OCI-LY1 (cell line): ENCODE data around the gene CARD19.

ENCODE experiments used
- H2AFZ ChIP-seq: fragments of 200-600 bp; sonication (generic), shearing (Covaris generic); 2 replicates; pipeline ENCODE4 v1.6.0; 2014; ENCODE audit warnings: antibody characterized with exemption, mild to moderate bottlenecking, low read length
- H3F3A ChIP-seq: fragments of 200-600 bp; sonication (generic), shearing (Covaris generic); 2 replicates; pipeline ENCODE4 v1.6.0; 2014; ENCODE audit warnings: mild to moderate bottlenecking, antibody characterized with exemption, low read length, moderate library complexity; ENCODE audit not compliant: insufficient read depth
- H3K27ac ChIP-seq: fragments of 200-600 bp; sonication (generic); 2 replicates; pipeline ENCODE4 v1.5.1; 2014; ENCODE audit warnings: low read length, mixed run types, mild to moderate bottlenecking, low read depth; ENCODE audit not compliant: poor library complexity, severe bottlenecking
- H3K27me3 ChIP-seq: fragments of 200-600 bp; sonication (generic); 2 replicates; pipeline ENCODE4 v1.6.0; 2014; ENCODE audit warnings: antibody characterized with exemption, mild to moderate bottlenecking, low read length, moderate library complexity; ENCODE audit not compliant: insufficient read depth
- H3K36me3 ChIP-seq: fragments of 200-600 bp; sonication (generic); 2 replicates; pipeline ENCODE4 v1.6.1; 2014; ENCODE audit warnings: mild to moderate bottlenecking, antibody characterized with exemption, low read length, moderate library complexity, mixed read lengths; ENCODE audit not compliant: insufficient read depth
- H3K4me1 ChIP-seq: fragments of 200-600 bp; sonication (generic); 2 replicates; pipeline ENCODE4 v1.5.1; 2014; ENCODE audit warnings: mild to moderate bottlenecking, low read length, moderate library complexity; ENCODE audit not compliant: insufficient read depth, severe bottlenecking
- H3K4me2 ChIP-seq: fragments of 200-600 bp; sonication (generic), shearing (Covaris generic); 2 replicates; pipeline ENCODE4 v1.6.1; 2014; ENCODE audit warnings: low read length
- H3K4me3 ChIP-seq: fragments of 200-600 bp; sonication (generic); 2 replicates; pipeline ENCODE4 v1.5.1; 2014; ENCODE audit warnings: low read length, low read depth, mild to moderate bottlenecking, mixed read lengths; ENCODE audit not compliant: poor library complexity, severe bottlenecking
- H3K79me2 ChIP-seq: fragments of 200-600 bp; shearing (Covaris generic); 2 replicates; pipeline ENCODE4 v1.6.1; 2016; ENCODE audit warnings: mixed run types, low read length, mixed read lengths; ENCODE audit not compliant: insufficient read depth
- H3K9ac ChIP-seq: fragments of 200-600 bp; sonication (generic), shearing (Covaris generic); 2 replicates; pipeline ENCODE4 v1.6.1; 2014; ENCODE audit warnings: mild to moderate bottlenecking, low read length, mixed read lengths
- H3K9me2 ChIP-seq: fragments of 200-600 bp; sonication (generic), shearing (Covaris generic); 2 replicates; pipeline ENCODE4 v1.6.1; 2014; ENCODE audit warnings: low read depth, mild to moderate bottlenecking, low read length, mixed read lengths
- H3K9me3 ChIP-seq: fragments of 200-600 bp; shearing (Covaris generic); 2 replicates; pipeline ENCODE4 v1.6.1; 2014; ENCODE audit warnings: low read length, mixed read lengths
- H4K20me1 ChIP-seq: fragments of 200-600 bp; sonication (generic), shearing (Covaris generic); 2 replicates; pipeline ENCODE4 v1.6.0; 2016; ENCODE audit warnings: mild to moderate bottlenecking, low read length; ENCODE audit not compliant: insufficient read depth
- EZH2 ChIP-seq: fragments of 200-600 bp; sonication (generic), shearing (Covaris generic); IDR thresholded peaks from 2 replicates; pipeline ENCODE4 v1.8.0; 2017; ENCODE audit warnings: borderline replicate concordance, mixed run types, mild to moderate bottlenecking, antibody characterized with exemption, low read length, moderate library complexity, mixed read lengths
- TF ChIP-seq, protein P1 (sequence below): fragments of 200-600 bp; sonication (generic), shearing (Covaris generic); IDR thresholded peaks from 2 replicates; pipeline ENCODE4 v1.5.1; 2017; ENCODE audit warnings: mild to moderate bottlenecking, antibody characterized with exemption, low read length, moderate library complexity, mixed read lengths

CARD19 gene

DNA sequence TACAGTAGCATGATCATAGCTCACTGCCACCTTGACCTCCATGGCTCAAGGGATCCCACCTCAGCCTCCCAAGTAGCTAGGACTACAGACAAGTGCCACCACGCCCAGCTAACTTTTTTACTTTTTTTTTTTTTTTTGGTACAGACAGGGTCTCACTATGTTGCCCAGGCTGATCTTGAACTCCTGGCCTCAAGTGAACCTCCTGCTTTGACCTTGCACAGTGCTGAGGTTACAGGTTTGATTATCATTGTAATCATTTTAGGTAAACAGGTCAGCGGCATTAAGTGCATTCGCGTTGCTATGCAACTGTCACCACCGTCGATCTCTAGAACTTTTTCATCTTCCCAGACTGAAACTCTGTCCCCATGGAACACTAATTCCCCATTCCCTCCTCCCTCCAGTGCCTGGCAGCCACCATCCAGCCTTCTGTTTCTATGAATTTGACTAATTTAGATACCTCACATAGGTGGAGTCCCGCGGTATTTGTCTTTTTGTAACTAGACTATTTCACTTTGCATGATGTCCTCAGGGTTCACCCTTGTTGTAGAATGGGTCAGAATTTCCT is 5.8 kb upstream of the CARD19 start:
- Histone ChIP-seq H4K20me1 (no peaks in the 10 kb centered on the region), H3K79me2 (no peaks in the 10 kb centered on the region), H2AFZ (no peak overlapping the region), H3K9me2 (no peaks in the 10 kb centered on the region), H3F3A (no peaks in the 10 kb centered on the region), H3K4me1 (peaks cover 56% of the 10 kb centered on the region), H3K27me3 (no peaks in the 10 kb centered on the region), H3K27ac (peak overlapping the region; percentile 90), H3K36me3 (peaks cover 21% of the 10 kb centered on the region), H3K4me2 (no peak overlapping the region), H3K9ac (no peak overlapping the region), H3K4me3 (no peak overlapping the region), H3K9me3 (no peaks in the 10 kb centered on the region)
- TF ChIP-seq, protein P1, sequence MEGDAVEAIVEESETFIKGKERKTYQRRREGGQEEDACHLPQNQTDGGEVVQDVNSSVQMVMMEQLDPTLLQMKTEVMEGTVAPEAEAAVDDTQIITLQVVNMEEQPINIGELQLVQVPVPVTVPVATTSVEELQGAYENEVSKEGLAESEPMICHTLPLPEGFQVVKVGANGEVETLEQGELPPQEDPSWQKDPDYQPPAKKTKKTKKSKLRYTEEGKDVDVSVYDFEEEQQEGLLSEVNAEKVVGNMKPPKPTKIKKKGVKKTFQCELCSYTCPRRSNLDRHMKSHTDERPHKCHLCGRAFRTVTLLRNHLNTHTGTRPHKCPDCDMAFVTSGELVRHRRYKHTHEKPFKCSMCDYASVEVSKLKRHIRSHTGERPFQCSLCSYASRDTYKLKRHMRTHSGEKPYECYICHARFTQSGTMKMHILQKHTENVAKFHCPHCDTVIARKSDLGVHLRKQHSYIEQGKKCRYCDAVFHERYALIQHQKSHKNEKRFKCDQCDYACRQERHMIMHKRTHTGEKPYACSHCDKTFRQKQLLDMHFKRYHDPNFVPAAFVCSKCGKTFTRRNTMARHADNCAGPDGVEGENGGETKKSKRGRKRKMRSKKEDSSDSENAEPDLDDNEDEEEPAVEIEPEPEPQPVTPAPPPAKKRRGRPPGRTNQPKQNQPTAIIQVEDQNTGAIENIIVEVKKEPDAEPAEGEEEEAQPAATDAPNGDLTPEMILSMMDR: no peak
- no peak for TF ChIP-seq EZH2

DNA sequence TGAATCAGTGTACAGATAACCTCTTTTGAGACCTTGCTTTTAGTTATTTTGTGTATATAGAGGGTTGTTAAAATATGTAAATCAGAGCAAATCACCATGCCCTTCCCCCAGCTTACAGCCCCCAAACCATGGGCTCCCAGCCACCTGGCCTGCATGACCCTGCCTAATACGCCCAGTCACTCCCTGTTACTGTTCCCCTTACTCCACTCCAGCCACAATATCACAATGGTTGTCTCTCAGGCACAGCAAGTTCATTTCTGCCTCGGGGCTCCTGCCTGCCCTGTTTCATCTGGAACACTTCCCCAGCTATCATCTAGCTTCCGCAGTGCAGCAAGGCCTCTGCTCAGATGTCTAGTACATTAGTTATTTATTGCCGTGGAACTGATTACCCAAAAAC is 5.0 kb upstream of the CARD19 start:
- Histone ChIP-seq H3K9me3 (no peaks in the 10 kb centered on the region), H3K9me2 (no peaks in the 10 kb centered on the region), H3K36me3 (peaks cover 13% of the 10 kb centered on the region), H3K79me2 (no peaks in the 10 kb centered on the region), H3K4me2 (no peak overlapping the region), H3K27ac (peak overlapping the region; percentile 90), H4K20me1 (no peaks in the 10 kb centered on the region), H3K4me1 (peaks cover 58% of the 10 kb centered on the region), H3K4me3 (no peak overlapping the region), H3K27me3 (no peaks in the 10 kb centered on the region), H3K9ac (no peak overlapping the region), H2AFZ (no peak overlapping the region), H3F3A (no peaks in the 10 kb centered on the region)
- no peak for TF ChIP-seq EZH2
- TF ChIP-seq, protein P1: no peak

DNA sequence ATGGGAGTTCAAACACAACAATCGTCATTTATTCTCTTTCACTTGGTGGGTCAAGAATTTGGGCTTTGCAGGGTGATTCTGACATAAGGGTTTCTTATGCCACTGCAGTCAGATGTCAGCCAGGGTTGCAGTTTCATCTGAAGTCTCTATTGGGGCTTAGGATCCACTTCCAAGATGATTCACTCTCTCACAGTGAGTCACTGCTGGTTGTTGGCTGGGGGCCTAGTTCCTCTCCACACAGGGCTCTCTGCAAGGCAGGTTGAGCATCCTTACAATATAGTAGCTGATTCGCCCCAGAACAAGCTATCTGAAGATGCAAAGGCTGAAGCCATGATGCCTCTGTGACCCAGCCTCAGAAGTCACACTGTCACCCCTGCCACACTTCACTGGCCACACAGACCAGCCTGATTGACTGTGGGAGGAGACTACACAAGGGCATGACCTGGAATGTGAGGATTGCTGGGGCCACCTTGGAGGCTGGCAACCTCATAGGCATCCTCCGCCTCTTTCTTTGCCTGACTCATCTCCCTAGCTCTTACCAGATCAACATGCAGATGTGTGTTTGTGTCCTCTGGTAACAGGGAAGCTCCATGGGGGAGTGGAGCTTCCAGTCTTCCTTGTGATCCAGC is 4.5 kb upstream of the CARD19 start:
- Histone ChIP-seq H3K9ac (no peak overlapping the region), H3K4me3 (no peak overlapping the region), H3K36me3 (peaks cover 9% of the 10 kb centered on the region), H3K9me2 (no peaks in the 10 kb centered on the region), H3F3A (no peaks in the 10 kb centered on the region), H3K27ac (peak overlapping the region; percentile 90), H3K9me3 (no peaks in the 10 kb centered on the region), H4K20me1 (no peaks in the 10 kb centered on the region), H3K4me2 (no peak overlapping the region), H2AFZ (no peak overlapping the region), H3K79me2 (no peaks in the 10 kb centered on the region), H3K4me1 (peaks cover 58% of the 10 kb centered on the region), H3K27me3 (no peaks in the 10 kb centered on the region)
- TF ChIP-seq EZH2: no peak
- TF ChIP-seq, protein P1: no peak
